GM12892 (cell line): ENCODE results near the gene FTL.

Experiments used
- DNase-seq: peaks from one replicate; pipeline ENCODE4 v3.0.0; 2011; ENCODE audit not compliant: insufficient read length
- FAIRE-seq: peaks from 2 replicates; lab custom pipeline; 2011; peaks lifted over from hg19 to GRCh38; lab: Jason Lieb, UNC
- POLR2A ChIP-seq: IDR thresholded peaks from 2 replicates; pipeline ENCODE4 v1.6.1; 2011; ENCODE audit warnings: low read depth, low read length, control low read depth
- POLR2AphosphoS5 ChIP-seq: IDR thresholded peaks from 2 replicates; pipeline ENCODE4 v1.6.1; 2011; ENCODE audit warnings: low read depth, low read length, control low read depth
- TAF1 ChIP-seq: IDR thresholded peaks from 2 replicates; pipeline ENCODE4 v1.6.1; 2011; ENCODE audit warnings: low read depth, mild to moderate bottlenecking, control low read depth, low read length, borderline replicate concordance

FTL gene

DNA sequence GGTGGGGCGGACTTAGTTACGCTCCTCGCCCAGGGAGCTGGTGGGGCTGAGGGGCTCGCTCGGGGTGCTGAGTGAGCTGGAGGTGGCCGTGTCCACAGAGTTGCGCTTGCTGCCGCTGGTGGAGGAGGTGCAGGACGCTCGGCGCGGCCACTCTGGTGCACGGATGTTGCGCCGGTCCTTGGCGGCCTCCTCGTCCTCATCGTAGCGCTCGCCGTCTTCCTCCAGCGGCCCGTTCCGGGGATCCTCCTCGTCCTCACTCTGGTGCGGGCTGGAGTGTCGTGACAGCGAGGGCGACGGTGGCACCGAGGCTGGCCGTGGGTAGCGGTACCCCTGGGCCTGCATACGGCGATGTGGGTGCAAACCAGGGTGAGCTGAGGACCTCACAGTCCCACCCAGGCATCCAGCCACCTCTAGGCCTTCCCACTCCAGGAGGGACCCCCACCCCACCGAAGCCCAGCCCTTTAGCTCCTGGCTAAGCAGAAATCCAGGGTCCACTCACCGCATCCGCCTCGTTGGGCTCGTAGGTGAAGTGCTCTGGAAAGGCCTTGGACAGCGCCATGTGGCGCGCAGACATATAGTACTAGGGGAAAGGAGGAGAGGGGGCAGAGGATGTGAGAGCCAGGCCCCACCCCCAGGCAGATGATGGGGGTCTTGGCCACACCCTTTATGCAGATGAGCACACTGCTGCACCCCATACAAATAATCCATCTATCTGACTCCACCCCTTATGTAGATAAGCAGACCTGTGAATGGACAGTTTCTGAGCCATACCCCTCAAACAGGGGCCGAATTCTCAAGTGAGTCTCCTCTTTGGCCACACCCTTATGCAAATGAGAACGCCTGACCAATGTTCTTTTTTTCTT, 4.4 kb downstream of the FTL start:
- FAIRE-seq: no peak
- TF ChIP-seq TAF1: no peak
- TF ChIP-seq POLR2AphosphoS5: no peak
- TF ChIP-seq POLR2A: no peak
- no peak for DNase-seq

DNA sequence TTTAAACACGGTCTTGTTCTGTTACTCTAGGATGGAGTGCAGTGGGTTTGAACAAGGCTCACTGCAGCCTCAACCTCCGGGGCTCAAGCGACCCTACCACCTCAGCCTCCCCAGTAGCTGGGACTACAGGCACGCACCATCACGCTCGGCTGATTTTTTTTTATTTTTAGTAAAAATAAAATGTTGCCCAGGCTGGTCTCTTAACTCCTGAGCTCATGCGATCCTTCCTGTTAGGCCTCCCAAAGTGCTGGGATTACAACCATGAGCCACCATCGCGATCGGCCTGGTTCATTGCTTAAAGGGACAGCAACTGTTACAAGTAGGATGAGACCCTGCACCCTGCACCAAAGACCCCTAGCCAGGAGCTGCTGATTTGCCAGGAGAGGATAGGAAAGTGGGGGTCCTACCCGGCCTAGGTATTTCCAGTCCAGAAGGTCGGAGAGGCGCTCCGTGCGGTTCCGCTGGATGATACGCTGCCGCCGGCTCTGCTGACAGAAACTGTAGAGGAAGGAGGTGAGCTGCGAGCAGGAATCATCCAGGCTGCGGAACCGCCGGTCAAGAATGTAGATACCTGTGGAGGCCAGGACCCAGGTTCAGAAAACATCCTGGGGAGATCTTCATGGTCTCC, 5.1 kb downstream of the FTL start:
- FAIRE-seq: no peak
- DNase-seq: no peak
- no peak for TF ChIP-seq TAF1
- no peak for TF ChIP-seq POLR2AphosphoS5
- TF ChIP-seq POLR2A: no peak

DNA sequence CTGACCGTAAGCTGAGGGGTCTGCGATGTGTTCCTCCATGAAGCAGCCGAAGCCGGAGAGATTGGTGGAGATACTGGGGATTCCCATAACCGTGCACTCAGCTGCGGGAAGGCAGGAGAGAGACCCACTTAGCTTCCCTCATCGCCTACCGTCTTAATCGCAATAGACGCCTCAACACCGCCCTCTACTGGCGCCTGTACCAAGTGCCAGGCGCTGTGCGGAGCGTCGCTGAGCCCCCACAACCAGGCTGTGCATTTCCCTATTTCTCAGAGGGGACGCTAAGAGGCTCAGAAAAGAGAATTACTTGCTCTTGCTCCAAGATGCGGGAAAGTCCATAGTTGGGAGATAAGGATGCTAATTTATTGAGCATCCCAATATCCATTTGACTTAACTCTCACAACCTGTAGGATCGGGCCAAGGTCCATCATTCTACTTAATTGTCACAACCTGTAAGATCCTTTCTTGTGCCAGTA, 5.8 kb downstream of the FTL start:
- DNase-seq (peak; percentile 70), FAIRE-seq (peak; percentile 5)
- TF ChIP-seq TAF1: no peak
- TF ChIP-seq POLR2AphosphoS5: no peak
- TF ChIP-seq POLR2A: no peak

DNA sequence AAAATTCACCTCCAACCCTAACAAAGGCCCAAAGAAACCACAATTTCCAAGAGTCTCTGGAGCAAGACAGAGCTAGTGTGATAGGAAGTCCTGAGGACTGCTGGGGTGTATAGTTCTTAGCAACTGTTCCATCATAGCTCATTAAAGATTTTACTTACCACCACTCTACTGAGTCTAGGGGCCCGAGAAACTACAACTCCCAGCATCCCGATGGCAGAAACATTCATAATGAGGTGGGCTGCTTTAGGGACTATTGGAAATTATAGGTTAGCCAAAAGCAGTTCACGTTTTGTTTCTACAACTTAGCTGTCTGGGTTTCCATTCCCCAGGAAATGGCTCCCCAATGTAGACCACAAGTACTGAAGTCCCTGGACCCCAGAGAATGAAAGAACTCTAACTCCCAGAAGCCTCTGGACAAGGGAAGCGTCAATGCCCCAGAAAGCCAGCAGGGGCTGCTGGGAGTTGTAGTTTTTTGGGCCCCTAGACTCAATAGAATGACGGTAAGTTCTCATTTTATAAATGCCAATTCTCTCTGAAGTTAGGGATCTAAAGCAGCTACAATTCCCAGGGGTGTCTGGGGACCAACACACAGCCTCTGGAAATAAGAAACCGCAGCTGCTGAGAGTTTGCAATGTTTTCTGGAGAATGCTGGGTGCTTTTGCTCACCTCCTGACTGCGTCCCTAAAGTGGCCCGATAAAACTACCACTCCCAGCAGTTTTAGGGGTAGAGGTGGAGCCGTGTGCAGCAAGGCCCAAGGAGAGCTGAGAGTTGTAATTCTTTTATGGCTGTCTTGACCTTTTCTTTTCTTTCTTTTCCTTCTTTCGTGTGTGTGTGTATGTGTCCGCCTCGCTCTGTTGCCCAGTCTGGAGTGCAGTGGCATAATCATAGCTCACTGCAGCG, 11.1 kb downstream of the FTL start:
- DNase-seq (no peak), FAIRE-seq (no peak)
- TF ChIP-seq POLR2A: no peak
- TF ChIP-seq POLR2AphosphoS5: no peak
- TF ChIP-seq TAF1: no peak

DNA sequence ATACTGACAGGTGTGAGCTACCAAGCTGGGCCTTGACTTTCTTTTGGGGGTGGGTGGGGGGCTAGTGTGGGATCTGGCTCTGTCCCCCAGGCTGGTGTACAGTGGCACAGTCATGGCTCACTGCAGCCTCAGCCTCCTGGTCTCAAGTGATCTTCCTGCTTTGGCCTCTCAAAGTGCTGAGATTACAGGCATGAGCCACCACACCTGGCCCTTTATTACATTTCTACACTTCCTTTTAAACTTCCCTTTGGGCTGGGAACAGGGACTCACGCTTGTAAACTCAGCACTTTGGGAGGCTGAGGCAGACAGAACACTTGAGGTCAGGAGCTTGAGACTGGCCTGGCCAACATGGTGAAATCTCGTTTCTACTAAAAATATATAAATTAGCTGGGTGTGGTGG, 12.0 kb downstream of the FTL start:
- no peak for FAIRE-seq
- no peak for DNase-seq
- no peak for TF ChIP-seq TAF1
- TF ChIP-seq POLR2A: no peak
- TF ChIP-seq POLR2AphosphoS5: no peak

DNA sequence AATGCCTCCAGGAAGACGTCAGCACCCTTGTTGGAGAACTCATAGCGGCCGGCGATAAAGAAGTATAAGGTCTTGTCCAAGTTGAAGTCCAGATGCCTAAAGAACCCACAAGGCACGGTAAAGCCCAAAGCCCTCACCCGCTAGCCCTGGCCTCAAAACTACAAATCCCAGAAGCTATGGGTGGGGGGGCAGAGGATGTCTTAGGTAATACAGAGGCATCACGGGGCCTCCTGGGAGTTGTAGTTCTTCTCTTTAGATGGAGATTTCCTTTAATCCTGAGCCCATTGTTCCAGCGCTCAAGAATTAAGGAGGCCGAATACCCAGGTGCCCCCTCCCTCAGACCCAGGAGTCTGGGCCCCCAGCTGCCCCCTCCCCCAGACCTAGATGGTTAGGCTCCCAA, 17.2 kb downstream of the FTL start:
- no peak for FAIRE-seq
- TF ChIP-seq POLR2AphosphoS5 (no peak), TAF1 (no peak), POLR2A (no peak)
- no peak for DNase-seq

DNA sequence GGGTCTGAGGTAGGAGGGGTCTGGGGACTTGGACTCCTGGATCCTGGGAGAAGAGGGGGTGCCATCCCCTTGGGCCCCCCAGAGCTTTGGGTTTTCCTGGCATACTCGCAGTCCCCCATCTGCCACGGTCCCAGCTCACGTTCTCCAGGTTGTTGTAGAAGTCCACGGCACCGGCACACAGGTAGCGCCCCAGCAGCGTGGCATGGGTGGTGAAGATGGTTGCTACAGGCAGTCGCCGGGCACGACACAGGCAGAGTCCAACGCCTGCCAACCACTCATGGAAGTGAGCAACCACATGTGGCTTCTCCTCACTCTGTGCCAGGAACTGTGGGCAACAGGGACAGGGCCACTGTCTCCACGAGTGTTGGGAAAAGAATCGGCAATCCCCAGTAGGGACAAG, 20.6 kb downstream of the FTL start:
- no peak for FAIRE-seq
- TF ChIP-seq POLR2A: no peak
- no peak for TF ChIP-seq POLR2AphosphoS5
- TF ChIP-seq TAF1: no peak
- no peak for DNase-seq

DNA sequence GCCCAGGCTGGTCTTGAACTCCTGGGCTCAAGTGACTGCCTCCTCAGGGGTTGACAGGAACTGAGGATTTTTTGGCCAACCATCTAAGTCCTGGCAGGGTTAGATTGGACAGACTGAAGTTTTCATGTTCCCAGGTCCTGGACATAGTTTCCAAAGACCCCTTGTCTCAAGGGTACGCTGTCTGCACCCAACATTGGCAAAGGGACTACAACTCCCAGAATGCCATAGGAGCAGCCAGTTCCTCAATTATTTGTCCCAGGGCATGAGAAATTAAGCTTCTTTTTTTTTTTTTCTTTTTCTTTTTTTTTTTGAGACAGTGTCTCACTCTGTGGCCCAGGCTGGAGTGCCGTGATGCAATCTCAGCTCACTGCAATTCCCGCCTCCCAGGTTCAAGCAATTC, 21.1 kb downstream of the FTL start:
- no peak for DNase-seq
- no peak for FAIRE-seq
- TF ChIP-seq POLR2AphosphoS5 (no peak), POLR2A (no peak), TAF1 (no peak)

DNA sequence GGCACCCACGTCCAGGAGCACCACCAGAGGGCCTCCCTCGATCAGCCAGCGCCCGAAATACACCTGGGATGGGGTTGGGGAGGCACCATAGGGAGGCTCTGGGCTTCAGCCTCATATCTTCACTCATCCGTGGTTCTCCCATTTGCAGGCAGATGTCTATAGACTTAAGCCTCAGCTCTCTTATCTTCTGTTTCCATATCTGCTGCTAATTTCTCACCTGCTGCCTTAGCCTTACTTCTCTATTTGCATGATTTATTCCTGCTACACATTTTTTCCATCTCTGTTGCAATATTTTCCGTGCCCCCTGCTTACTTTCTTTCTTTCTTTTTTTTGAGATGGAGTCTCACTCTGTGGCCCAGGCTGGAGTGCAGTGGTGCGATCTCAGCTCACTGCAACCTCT, 22.2 kb downstream of the FTL start:
- FAIRE-seq: no peak
- no peak for DNase-seq

DNA sequence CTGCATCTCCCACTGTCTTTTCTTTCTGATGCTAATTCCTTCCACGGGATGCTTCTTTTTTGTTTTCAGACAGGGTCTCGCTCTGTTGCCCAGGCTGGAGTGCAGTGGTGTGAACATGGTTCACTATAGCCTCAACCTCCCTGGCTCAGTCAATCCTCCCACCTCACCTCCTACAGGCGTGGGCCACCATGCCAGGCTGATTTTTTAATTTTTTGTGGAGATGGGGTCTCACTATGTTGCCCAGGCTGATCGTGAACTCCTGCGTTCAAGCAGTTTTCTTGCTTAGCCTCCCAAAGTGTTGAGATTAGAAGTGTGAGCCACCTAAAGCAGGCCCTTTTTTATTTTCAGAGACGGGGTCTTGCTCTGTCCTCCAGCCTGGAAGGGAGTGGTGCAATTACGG, 23.2 kb downstream of the FTL start:
- no peak for TF ChIP-seq TAF1
- no peak for TF ChIP-seq POLR2A
- no peak for TF ChIP-seq POLR2AphosphoS5
- DNase-seq (no peak), FAIRE-seq (no peak)

More for the DNA sequence above, 22.2 kb downstream of the FTL start:
- TF ChIP-seq POLR2AphosphoS5: no peak

DNA sequence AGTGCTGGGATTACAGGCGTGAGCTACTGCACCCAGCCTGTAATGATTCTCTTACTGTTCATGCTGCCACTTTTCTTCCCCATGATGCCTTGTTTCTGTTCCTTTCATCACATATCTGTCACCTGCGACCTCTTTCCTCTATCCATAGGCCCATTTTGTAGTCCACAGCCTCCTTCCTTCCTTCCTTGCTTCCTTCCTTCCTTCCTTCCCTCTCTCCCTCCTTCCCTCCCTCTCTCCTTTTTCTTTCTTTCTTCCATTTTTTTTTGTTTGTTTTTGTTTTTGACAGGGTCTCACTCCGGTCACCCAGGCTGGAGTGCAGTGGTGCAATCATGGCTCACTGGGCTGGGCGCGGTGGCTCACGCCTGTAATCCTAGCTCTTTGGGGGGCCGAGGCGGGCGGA, 23.8 kb downstream of the FTL start:
- TF ChIP-seq TAF1: no peak
- TF ChIP-seq POLR2A: no peak
- TF ChIP-seq POLR2AphosphoS5: no peak
- FAIRE-seq (no peak), DNase-seq (no peak)
